Neural cell (in vitro differentiated cells): ENCODE measurements around the gene MRPL37.
A peak's percentile ranks its signal among the peaks of the same experiment; 100 is the strongest.

Experiments
- EZH2 ChIP-seq: fragments of 200-600, 300-800 bp; shearing (Covaris generic), sonication (generic); IDR thresholded peaks from 2 replicates; pipeline ENCODE4 v1.6.1; 2014; ENCODE audit warnings: antibody characterized with exemption, low read length, borderline replicate concordance, mild to moderate bottlenecking; ENCODE audit not compliant: insufficient read depth, poor library complexity, severe bottlenecking
- TAF1 ChIP-seq: IDR thresholded peaks from 2 replicates; pipeline ENCODE4 v1.6.1; 2012; ENCODE audit warnings: low read depth
- TF ChIP-seq, protein P1 (sequence below): fragments of 450-650 bp; IDR thresholded peaks from 2 replicates; pipeline ENCODE4 v1.5.1; 2014; ENCODE audit warnings: antibody characterized with exemption, mild to moderate bottlenecking, moderate library complexity; ENCODE audit not compliant: poor library complexity, severe bottlenecking

DNA sequence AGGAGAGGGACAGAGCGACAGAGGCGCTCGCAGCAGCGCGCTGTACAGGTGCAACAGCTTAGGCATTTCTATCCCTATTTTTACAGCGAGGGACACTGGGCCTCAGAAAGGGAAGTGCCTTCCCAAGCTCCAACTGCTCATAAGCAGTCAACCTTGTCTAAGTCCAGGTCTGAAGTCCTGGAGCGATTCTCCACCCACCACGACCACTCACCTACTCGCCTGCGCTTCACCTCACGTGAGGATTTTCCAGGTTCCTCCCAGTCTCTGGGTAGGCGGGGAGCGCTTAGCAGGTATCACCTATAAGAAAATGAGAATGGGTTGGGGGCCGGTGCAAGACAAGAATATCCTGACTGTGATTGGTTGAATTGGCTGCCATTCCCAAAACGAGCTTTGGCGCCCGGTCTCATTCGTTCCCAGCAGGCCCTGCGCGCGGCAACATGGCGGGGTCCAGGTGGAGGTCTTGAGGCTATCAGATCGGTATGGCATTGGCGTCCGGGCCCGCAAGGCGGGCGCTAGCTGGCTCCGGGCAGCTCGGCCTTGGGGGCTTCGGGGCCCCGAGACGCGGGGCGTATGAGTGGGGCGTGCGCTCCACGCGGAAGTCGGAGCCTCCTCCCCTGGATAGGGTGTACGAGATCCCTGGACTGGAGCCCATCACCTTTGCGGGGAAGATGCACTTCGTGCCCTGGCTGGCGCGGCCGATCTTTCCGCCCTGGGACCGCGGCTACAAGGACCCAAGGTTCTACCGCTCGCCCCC is at the start of gene MRPL37, which contains the start of gene CYB5RL:
- TF ChIP-seq EZH2 (no peak), TAF1 (peak; percentile 47)
- TF ChIP-seq, protein P1, sequence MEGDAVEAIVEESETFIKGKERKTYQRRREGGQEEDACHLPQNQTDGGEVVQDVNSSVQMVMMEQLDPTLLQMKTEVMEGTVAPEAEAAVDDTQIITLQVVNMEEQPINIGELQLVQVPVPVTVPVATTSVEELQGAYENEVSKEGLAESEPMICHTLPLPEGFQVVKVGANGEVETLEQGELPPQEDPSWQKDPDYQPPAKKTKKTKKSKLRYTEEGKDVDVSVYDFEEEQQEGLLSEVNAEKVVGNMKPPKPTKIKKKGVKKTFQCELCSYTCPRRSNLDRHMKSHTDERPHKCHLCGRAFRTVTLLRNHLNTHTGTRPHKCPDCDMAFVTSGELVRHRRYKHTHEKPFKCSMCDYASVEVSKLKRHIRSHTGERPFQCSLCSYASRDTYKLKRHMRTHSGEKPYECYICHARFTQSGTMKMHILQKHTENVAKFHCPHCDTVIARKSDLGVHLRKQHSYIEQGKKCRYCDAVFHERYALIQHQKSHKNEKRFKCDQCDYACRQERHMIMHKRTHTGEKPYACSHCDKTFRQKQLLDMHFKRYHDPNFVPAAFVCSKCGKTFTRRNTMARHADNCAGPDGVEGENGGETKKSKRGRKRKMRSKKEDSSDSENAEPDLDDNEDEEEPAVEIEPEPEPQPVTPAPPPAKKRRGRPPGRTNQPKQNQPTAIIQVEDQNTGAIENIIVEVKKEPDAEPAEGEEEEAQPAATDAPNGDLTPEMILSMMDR: no peak
